Gastrocnemius medialis (tissue), 4 donors: ENCODE measurements around the gene SCN8A. TPM values are rescaled to one million over a fixed set of nuclear protein-coding genes. Genes with fewer than 3 reads are reported as not detected.

ENCODE experiments used
- ATAC-seq, 2 donors: fragments of 150-250 bp; one replicate each; pipeline ENCODE4 v1.9.1; 2016
- DNase-seq, 2 donors: peaks; one replicate each; pipeline ENCODE4 v3.0.0-alpha.2; 2019
- H3K27ac ChIP-seq, 4 donors: fragments of 200-600 bp; sonication (generic); 1 replicate in 1 of 4; 2 replicates in 3 of 4; pipeline ENCODE4 v1.5.1; 2016 to 2018; ENCODE audit warnings: mild to moderate bottlenecking in 2 of 4, moderate library complexity in 1 of 4
- H3K27me3 ChIP-seq, 3 donors: fragments of 200-600 bp; sonication (generic) in 2 of 3; 1 replicate in 1 of 3; 2 replicates in 2 of 3; pipeline versions ENCODE4 v1.5.1 to v1.6.0; 2016 to 2019; ENCODE audit warnings: mild to moderate bottlenecking in 1 of 3, moderate library complexity in 1 of 3
- H3K36me3 ChIP-seq, 2 donors: fragments of 200-600 bp; sonication (generic) in 1 of 2; one replicate each; pipeline ENCODE4 v1.5.1; 2017 to 2018
- H3K4me1 ChIP-seq, 2 donors: fragments of 200-600 bp; sonication (generic) in 1 of 2; one replicate each; pipeline ENCODE4 v1.5.1; 2016 to 2017; ENCODE audit warnings: mild to moderate bottlenecking in 2 of 2
- H3K4me3 ChIP-seq, 4 donors: fragments of 200-600 bp; sonication (generic) in 3 of 4; 1 replicate in 1 of 4; 2 replicates in 3 of 4; pipeline ENCODE4 v1.5.1; 2016 to 2019; ENCODE audit warnings: mild to moderate bottlenecking in 2 of 4
- H3K9me3 ChIP-seq, 3 donors: fragments of 200-600 bp; sonication (generic) in 2 of 3; 1 replicate in 1 of 3; 2 replicates in 2 of 3; pipeline ENCODE4 v1.5.1; 2016 to 2019
- CTCF ChIP-seq, 5 experiments: fragments of 450-650 bp in 3 of 5; fragments of 200-600 bp in 2 of 5; sonication (generic) in 2 of 5; IDR thresholded peaks in 4 of 5; conservative IDR thresholded peaks in 1 of 5; 1 replicate in 4 of 5; 2 replicates in 1 of 5; pipeline ENCODE4 v1.5.1; 2016 to 2019; ENCODE audit warnings: antibody characterized with exemption in 5 of 5, mild to moderate bottlenecking in 3 of 5, moderate library complexity in 3 of 5
- POLR2A ChIP-seq, 2 donors: fragments of 450-650 bp; IDR thresholded peaks; one replicate each; pipeline ENCODE4 v1.6.1; 2017; ENCODE audit warnings: antibody characterized with exemption in 2 of 2, mild to moderate bottlenecking in 2 of 2, moderate library complexity in 2 of 2
- in situ Hi-C, 4 donors: fragments of 200-750 bp; cut with MboI; loops; one replicate each; pipeline versions ENCODE4 v1.15.0 to v1.8.0; 2017; ENCODE audit warnings: low sequenced_read_pairs in 4 of 4
- intact Hi-C: fragments of 100-400 bp; cut with DNase I; formaldehyde crosslinking; loops from one replicate; pipeline ENCODE4 v1.15.1; 2023; ENCODE audit warnings: low total_unique reads
- total RNA-seq, 4 donors: library from RNA; depleted of rRNA; stranded (reverse); fragments of >200 nt; gene quantifications; one replicate each; pipeline versions ENCODE4 v1.1.0 to v1.2.3, GENCODE V29; 2016

Gene SCN8A
- total RNA-seq, 4 donors from 2014 or later, result 0.05 to 0.29 TPM; not detected in 2

- Histone ChIP-seq H3K27ac (no peak overlapping the region), H3K27me3 (no peaks in the 10 kb centered on the region), H3K4me3 (no peak overlapping the region), H3K36me3 (no peaks in the 10 kb centered on the region), H3K9me3 (no peaks in the 10 kb centered on the region), H3K4me1 (no peaks in the 10 kb centered on the region)
- TF ChIP-seq POLR2A (IDR thresholded peaks at IDR 0.05), result no peak
- TF ChIP-seq CTCF (IDR thresholded peaks at IDR 0.05 in 4 of 5, conservative IDR thresholded peaks at IDR 0.05 in 1 of 5), result no peak
- DNase-seq, result no peak
- in situ Hi-C loops, result loop anchor here in 1 of 4 donors (25.0 kb wide), 1 partner anchor 372 kb away; no protein-coding TSS in a partner anchor
- no peak for ATAC-seq
- intact Hi-C loops, result no loop called here
Measured at GRCh38 chr12:51809193-51809592, 218.2 kb downstream of the SCN8A start.

- TF ChIP-seq CTCF (IDR thresholded peaks at IDR 0.05 in 4 of 5, conservative IDR thresholded peaks at IDR 0.05 in 1 of 5) (no peak), POLR2A (IDR thresholded peaks at IDR 0.05) (no peak)
- H3K4me1 ChIP-seq, result no peaks in the 10 kb centered on the region
- no peak overlapping the region for H3K4me3 ChIP-seq
- ATAC-seq, result no peak
- in situ Hi-C loops, result loop anchor here in 1 of 4 donors (25.0 kb wide), 1 partner anchor 374 kb away; no protein-coding TSS in a partner anchor
- H3K27me3 ChIP-seq, result peaks cover 0 to 10% (median 10%) of the 10 kb centered on the region in 3 donors
- no peaks in the 10 kb centered on the region for H3K9me3 ChIP-seq
- H3K36me3 ChIP-seq, result no peaks in the 10 kb centered on the region
- H3K27ac ChIP-seq, result no peak overlapping the region
- DNase-seq, result no peak
- intact Hi-C loops, result no loop called here
Measured at GRCh38 chr12:51811203-51812202, 220.5 kb downstream of the SCN8A start.

GRCh38 chr12:51812871-51813270 lies 221.8 kb downstream of the SCN8A start:
- Histone ChIP-seq H3K4me3 (no peak overlapping the region), H3K27me3 (peaks cover 0 to 15% (median 10%) of the 10 kb centered on the region in 3 donors), H3K27ac (no peak overlapping the region), H3K4me1 (no peaks in the 10 kb centered on the region), H3K9me3 (no peaks in the 10 kb centered on the region), H3K36me3 (no peaks in the 10 kb centered on the region)
- TF ChIP-seq CTCF (IDR thresholded peaks at IDR 0.05 in 4 of 5, conservative IDR thresholded peaks at IDR 0.05 in 1 of 5) (no peak), POLR2A (IDR thresholded peaks at IDR 0.05) (no peak)
- DNase-seq, result no peak
- in situ Hi-C loops, result loop anchor here in 1 of 4 donors (25.0 kb wide), 1 partner anchor 376 kb away; no protein-coding TSS in a partner anchor
- ATAC-seq, result no peak
- intact Hi-C loops, result no loop called here

GRCh38 chr12:51813931-51814310 lies 222.9 kb downstream of the SCN8A start:
- no peaks in the 10 kb centered on the region for H3K9me3 ChIP-seq
- no peaks in the 10 kb centered on the region for H3K4me1 ChIP-seq
- peak overlapping the region in 3 of 4 donors; percentile 10 to 57 (median 47) for H3K4me3 ChIP-seq
- no peak overlapping the region for H3K27ac ChIP-seq
- in situ Hi-C loops, result loop anchor here in 1 of 4 donors (25.0 kb wide), 1 partner anchor 377 kb away; no protein-coding TSS in a partner anchor
- intact Hi-C loops, result no loop called here
- H3K36me3 ChIP-seq, result no peaks in the 10 kb centered on the region
- TF ChIP-seq POLR2A (IDR thresholded peaks at IDR 0.05), result no peak
- peaks cover 0 to 15% (median 10%) of the 10 kb centered on the region in 3 donors for H3K27me3 ChIP-seq
- no peak for DNase-seq
- ATAC-seq, result peak; percentile 5 to 16
